Measurements from ENCODE around the gene SLC25A42. TPM values are rescaled to one million over a fixed set of nuclear protein-coding genes. Genes with fewer than 3 reads are reported as not detected.

Gene SLC25A42
- total and polyA plus RNA-seq, 5 donors, result 13.4 to 18.7 (median 13.8) TPM

GRCh38 chr19:19050731-19051130, 13.1 kb upstream of the SLC25A42 start:
- DNase-seq (no peak), ATAC-seq (no peak)
- Histone ChIP-seq H3K9me3 (ENCODE audit: control insufficient read depth, low read length) (no peaks in the 10 kb centered on the region), H3K27ac (ENCODE audit: low read length) (no peak overlapping the region), H3K4me3 (ENCODE audit: low read length) (no peak overlapping the region), H3K4me1 (ENCODE audit: control insufficient read depth, insufficient read depth, low read length) (no peaks in the 10 kb centered on the region), H3K27me3 (ENCODE audit: control insufficient read depth, insufficient read depth) (no peaks in the 10 kb centered on the region)
- WGBS, result 90% methylated on average over 2 of the region's 2 CpGs
- intact Hi-C loops (cut with DNase I), result no loop called here

GRCh38 chr19:19051478-19052213, 12.1 kb upstream of the SLC25A42 start:
- DNase-seq, result peak in 1 of 3 donors; percentile 45
- Histone ChIP-seq H3K9me3 (ENCODE audit: control insufficient read depth, low read length) (no peaks in the 10 kb centered on the region), H3K27ac (ENCODE audit: low read length) (no peak overlapping the region), H3K4me3 (ENCODE audit: low read length) (no peak overlapping the region), H3K27me3 (ENCODE audit: control insufficient read depth, insufficient read depth) (no peaks in the 10 kb centered on the region), H3K4me1 (ENCODE audit: control insufficient read depth, insufficient read depth, low read length) (no peaks in the 10 kb centered on the region)
- WGBS, result 93% methylated on average over 20 of the region's 20 CpGs
- intact Hi-C loops (cut with DNase I), result no loop called here
- ATAC-seq, result no peak

- no peaks in the 10 kb centered on the region for H3K9me3 ChIP-seq (ENCODE audit: control insufficient read depth, low read length)
- intact Hi-C loops (cut with DNase I), result no loop called here
- 80% methylated on average over 1 of the region's 1 CpG for WGBS
- no peak overlapping the region for H3K27ac ChIP-seq (ENCODE audit: low read length)
- no peaks in the 10 kb centered on the region for H3K27me3 ChIP-seq (ENCODE audit: control insufficient read depth, insufficient read depth)
- ATAC-seq (no peak), DNase-seq (no peak)
- H3K4me3 ChIP-seq (ENCODE audit: low read length), result no peak overlapping the region
- no peaks in the 10 kb centered on the region for H3K4me1 ChIP-seq (ENCODE audit: control insufficient read depth, insufficient read depth, low read length)
Observed at GRCh38 chr19:19052921-19053320, 10.9 kb upstream of the SLC25A42 start.

GRCh38 chr19:19053508-19054314, 10.1 kb upstream of the SLC25A42 start:
- H3K27me3 ChIP-seq (ENCODE audit: control insufficient read depth, insufficient read depth), result no peaks in the 10 kb centered on the region
- H3K27ac ChIP-seq (ENCODE audit: low read length), result no peak overlapping the region
- DNase-seq (peak; percentile 62 to 87 (median 84)), ATAC-seq (peak; percentile 54 to 68)
- H3K9me3 ChIP-seq (ENCODE audit: control insufficient read depth, low read length), result no peaks in the 10 kb centered on the region
- no peaks in the 10 kb centered on the region for H3K4me1 ChIP-seq (ENCODE audit: control insufficient read depth, insufficient read depth, low read length)
- no peak overlapping the region for H3K4me3 ChIP-seq (ENCODE audit: low read length)
- intact Hi-C loops (cut with DNase I), result no loop called here
- 85% methylated on average over 25 of the region's 25 CpGs for WGBS

- ATAC-seq (no peak), DNase-seq (peak in 1 of 3 donors; percentile 48)
- intact Hi-C loops (cut with DNase I), result no loop called here
- Histone ChIP-seq H3K9me3 (ENCODE audit: control insufficient read depth, low read length) (no peaks in the 10 kb centered on the region), H3K27me3 (ENCODE audit: control insufficient read depth, insufficient read depth) (no peaks in the 10 kb centered on the region), H3K4me3 (ENCODE audit: low read length) (no peak overlapping the region), H3K27ac (ENCODE audit: low read length) (no peak overlapping the region), H3K4me1 (ENCODE audit: control insufficient read depth, insufficient read depth, low read length) (no peaks in the 10 kb centered on the region)
- WGBS, result 94% methylated on average over 15 of the region's 15 CpGs
Observed at GRCh38 chr19:19054315-19054938, 9.4 kb upstream of the SLC25A42 start.

- no peak overlapping the region for H3K27ac ChIP-seq (ENCODE audit: low read length)
- no peak for ATAC-seq
- no peaks in the 10 kb centered on the region for H3K4me1 ChIP-seq (ENCODE audit: control insufficient read depth, insufficient read depth, low read length)
- no peaks in the 10 kb centered on the region for H3K9me3 ChIP-seq (ENCODE audit: control insufficient read depth, low read length)
- intact Hi-C loops (cut with DNase I), result loop anchor here in 2 of 4 donors (5.0 kb wide), 2 partner anchors 82 to 87 kb away; partner anchors contain the start of gene TMEM161A (in 1 of the 2)
- H3K27me3 ChIP-seq (ENCODE audit: control insufficient read depth, insufficient read depth), result no peaks in the 10 kb centered on the region
- no peak overlapping the region for H3K4me3 ChIP-seq (ENCODE audit: low read length)
- WGBS, result 96% methylated on average over 19 of the region's 19 CpGs
- DNase-seq, result peak in 1 of 3 donors; percentile 37
Observed at GRCh38 chr19:19054939-19055440, 8.8 kb upstream of the SLC25A42 start.

GRCh38 chr19:19055701-19056100, 8.1 kb upstream of the SLC25A42 start:
- intact Hi-C loops (cut with DNase I), result loop anchor here in 2 of 4 donors (5.0 kb wide), 2 partner anchors 82 to 87 kb away; partner anchors contain the start of gene TMEM161A (in 1 of the 2)
- peak in 1 of 3 donors; percentile 41 for DNase-seq
- no peak for ATAC-seq
- 94% methylated on average over 13 of the region's 13 CpGs for WGBS
- Histone ChIP-seq H3K27me3 (ENCODE audit: control insufficient read depth, insufficient read depth) (no peaks in the 10 kb centered on the region), H3K27ac (ENCODE audit: low read length) (no peak overlapping the region), H3K9me3 (ENCODE audit: control insufficient read depth, low read length) (no peaks in the 10 kb centered on the region), H3K4me3 (ENCODE audit: low read length) (no peak overlapping the region), H3K4me1 (ENCODE audit: control insufficient read depth, insufficient read depth, low read length) (no peaks in the 10 kb centered on the region)

- Histone ChIP-seq H3K9me3 (ENCODE audit: control insufficient read depth, low read length) (no peaks in the 10 kb centered on the region), H3K4me1 (ENCODE audit: control insufficient read depth, insufficient read depth, low read length) (no peaks in the 10 kb centered on the region), H3K4me3 (ENCODE audit: low read length) (no peak overlapping the region), H3K27ac (ENCODE audit: low read length) (no peak overlapping the region), H3K27me3 (ENCODE audit: control insufficient read depth, insufficient read depth) (no peaks in the 10 kb centered on the region)
- peak in 1 of 3 donors; percentile 49 for DNase-seq
- intact Hi-C loops (cut with DNase I), result loop anchor here in 2 of 4 donors (5.0 kb wide), 2 partner anchors 81 to 86 kb away; partner anchors contain the start of gene TMEM161A (in 1 of the 2)
- WGBS, result 79% methylated on average over 9 of the region's 9 CpGs
- no peak for ATAC-seq
Observed at GRCh38 chr19:19056636-19057275, 7.0 kb upstream of the SLC25A42 start.

- intact Hi-C loops (cut with DNase I), result loop anchor here in 2 of 4 donors (5.0 kb wide), 2 partner anchors 80 to 85 kb away; partner anchors contain the start of gene TMEM161A (in 1 of the 2)
- 90% methylated on average over 13 of the region's 13 CpGs for WGBS
Observed at GRCh38 chr19:19057317-19057716, 6.5 kb upstream of the SLC25A42 start.

GRCh38 chr19:19057720-19058119, 6.1 kb upstream of the SLC25A42 start:
- Histone ChIP-seq H3K9me3 (ENCODE audit: control insufficient read depth, low read length) (no peaks in the 10 kb centered on the region), H3K27me3 (ENCODE audit: control insufficient read depth, insufficient read depth) (no peaks in the 10 kb centered on the region), H3K4me3 (ENCODE audit: low read length) (no peak overlapping the region), H3K27ac (ENCODE audit: low read length) (no peak overlapping the region), H3K4me1 (ENCODE audit: control insufficient read depth, insufficient read depth, low read length) (no peaks in the 10 kb centered on the region)
- WGBS, result 80% methylated on average over 7 of the region's 7 CpGs
- ATAC-seq (no peak), DNase-seq (peak in 1 of 3 donors; percentile 28)
- intact Hi-C loops (cut with DNase I), result loop anchor here in 2 of 4 donors (5.0 kb wide), 2 partner anchors 80 to 85 kb away; partner anchors contain the start of gene TMEM161A (in 1 of the 2)

More at GRCh38 chr19:19057317-19057716, 6.5 kb upstream of the SLC25A42 start:
- Histone ChIP-seq H3K4me1 (ENCODE audit: control insufficient read depth, insufficient read depth, low read length) (no peaks in the 10 kb centered on the region), H3K27me3 (ENCODE audit: control insufficient read depth, insufficient read depth) (no peaks in the 10 kb centered on the region), H3K27ac (ENCODE audit: low read length) (no peak overlapping the region), H3K9me3 (ENCODE audit: control insufficient read depth, low read length) (no peaks in the 10 kb centered on the region), H3K4me3 (ENCODE audit: low read length) (no peak overlapping the region)
- ATAC-seq (no peak), DNase-seq (peak in 1 of 3 donors; percentile 59)

Measured in right cardiac atrium (tissue), 5 donors.